SK-N-SH treated with all-trans-retinoic acid at 6 μM for 48 hours (cell line): ENCODE measurements around the gene FGFRL1.
A peak's percentile ranks its signal among the peaks of the same experiment; 100 is the strongest.

Experiments
- ATAC-seq: fragments of 200-7000 bp; cut with Tn5 transposase; 3 replicates; pipeline ENCODE4 v1.9.1; 2020; ENCODE audit warnings: mild to moderate bottlenecking, moderate library complexity
- ARNTL ChIP-seq: fragments of 450-650 bp; formaldehyde crosslinking; IDR thresholded peaks from 2 replicates; pipeline ENCODE4 v1.5.0; 2020; ENCODE audit warnings: low read depth, mild to moderate bottlenecking, moderate library complexity, borderline replicate concordance
- ESRRG ChIP-seq: fragments of 250-450 bp; sonication (Bioruptor Pico); IDR thresholded peaks from 2 replicates; pipeline ENCODE4 v1.6.1; 2021; ENCODE audit warnings: mild to moderate bottlenecking
- GLIS3 ChIP-seq: fragments of 250-450 bp; sonication (Bioruptor Pico); IDR thresholded peaks from 2 replicates; pipeline ENCODE4 v1.5.0; 2020; ENCODE audit warnings: mild to moderate bottlenecking, moderate library complexity
- ISL1 ChIP-seq: fragments of 250-450 bp; sonication (Bioruptor Pico); IDR thresholded peaks from 2 replicates; pipeline ENCODE4 v2.1.2; 2022; ENCODE audit warnings: mild to moderate bottlenecking, moderate library complexity
- OSR1 ChIP-seq: fragments of 250-450 bp; sonication (Bioruptor Pico); IDR thresholded peaks from 2 replicates; pipeline ENCODE4 v1.8.0; 2022; ENCODE audit warnings: moderate library complexity, mild to moderate bottlenecking, inconsistent platforms
- RARB ChIP-seq: fragments of 250-450 bp; sonication (Bioruptor Pico); IDR thresholded peaks from 2 replicates; pipeline ENCODE4 v1.8.0; 2021; ENCODE audit warnings: mild to moderate bottlenecking, moderate library complexity
- SNAI2 ChIP-seq: fragments of 250-450 bp; sonication (Bioruptor Pico); IDR thresholded peaks from 2 replicates; pipeline ENCODE4 v1.5.0; 2020; ENCODE audit warnings: mild to moderate bottlenecking, moderate library complexity
- TCF4 ChIP-seq: fragments of 250-450 bp; sonication (Bioruptor Pico); IDR thresholded peaks from 2 replicates; pipeline ENCODE4 v1.8.0; 2021; ENCODE audit warnings: mild to moderate bottlenecking, moderate library complexity, borderline replicate concordance
- TOX ChIP-seq: fragments of 250-450 bp; sonication (Bioruptor Pico); IDR thresholded peaks from 2 replicates; pipeline ENCODE4 v1.8.0; 2021; ENCODE audit warnings: mild to moderate bottlenecking, moderate library complexity, borderline replicate concordance
- ZC3H10 ChIP-seq: fragments of 250-450 bp; sonication (Bioruptor Pico); IDR thresholded peaks from 2 replicates; pipeline ENCODE4 v1.5.1; 2021; ENCODE audit warnings: mild to moderate bottlenecking, moderate library complexity
- ZFP30 ChIP-seq: fragments of 450-650 bp; formaldehyde crosslinking; IDR thresholded peaks from 2 replicates; pipeline ENCODE4 v1.5.0; 2022; ENCODE audit warnings: mild to moderate bottlenecking, moderate library complexity
- ZNF565 ChIP-seq: fragments of 450-650 bp; formaldehyde crosslinking; conservative IDR thresholded peaks from 2 replicates; pipeline ENCODE4 v1.5.0; 2020; ENCODE audit warnings: low read depth, mild to moderate bottlenecking, moderate library complexity
- ZNF8 ChIP-seq: fragments of 450-650 bp; formaldehyde crosslinking; IDR thresholded peaks from 2 replicates; pipeline ENCODE4 v1.5.0; 2020; ENCODE audit warnings: mild to moderate bottlenecking, moderate library complexity
- TF ChIP-seq, protein P1 (sequence below): fragments of 250-450 bp; sonication (Bioruptor Pico); IDR thresholded peaks from 2 replicates; pipeline ENCODE4 v1.5.1; 2021; ENCODE audit warnings: mild to moderate bottlenecking, moderate library complexity
- TF ChIP-seq, protein P2 (sequence below): fragments of 250-450 bp; sonication (Bioruptor Pico); IDR thresholded peaks from 2 replicates; pipeline ENCODE4 v1.5.1; 2020; ENCODE audit warnings: low read depth, mild to moderate bottlenecking, moderate library complexity
- TF ChIP-seq, protein P3 (sequence below): fragments of 250-450 bp; sonication (Bioruptor Pico); IDR thresholded peaks from 2 replicates; pipeline ENCODE4 v1.8.0; 2021; ENCODE audit warnings: low read depth, mild to moderate bottlenecking, moderate library complexity, borderline replicate concordance
- TF ChIP-seq, protein P4 (sequence below): fragments of 250-450 bp; sonication (Bioruptor Pico); IDR thresholded peaks from 2 replicates; pipeline ENCODE4 v1.8.0; 2020; ENCODE audit warnings: mild to moderate bottlenecking, moderate library complexity, borderline replicate concordance
- TF ChIP-seq, protein P5 (sequence below): fragments of 250-450 bp; sonication (Bioruptor Pico); IDR thresholded peaks from 2 replicates; pipeline ENCODE4 v1.5.0; 2020; ENCODE audit warnings: mild to moderate bottlenecking, moderate library complexity

FGFRL1 gene

DNA sequence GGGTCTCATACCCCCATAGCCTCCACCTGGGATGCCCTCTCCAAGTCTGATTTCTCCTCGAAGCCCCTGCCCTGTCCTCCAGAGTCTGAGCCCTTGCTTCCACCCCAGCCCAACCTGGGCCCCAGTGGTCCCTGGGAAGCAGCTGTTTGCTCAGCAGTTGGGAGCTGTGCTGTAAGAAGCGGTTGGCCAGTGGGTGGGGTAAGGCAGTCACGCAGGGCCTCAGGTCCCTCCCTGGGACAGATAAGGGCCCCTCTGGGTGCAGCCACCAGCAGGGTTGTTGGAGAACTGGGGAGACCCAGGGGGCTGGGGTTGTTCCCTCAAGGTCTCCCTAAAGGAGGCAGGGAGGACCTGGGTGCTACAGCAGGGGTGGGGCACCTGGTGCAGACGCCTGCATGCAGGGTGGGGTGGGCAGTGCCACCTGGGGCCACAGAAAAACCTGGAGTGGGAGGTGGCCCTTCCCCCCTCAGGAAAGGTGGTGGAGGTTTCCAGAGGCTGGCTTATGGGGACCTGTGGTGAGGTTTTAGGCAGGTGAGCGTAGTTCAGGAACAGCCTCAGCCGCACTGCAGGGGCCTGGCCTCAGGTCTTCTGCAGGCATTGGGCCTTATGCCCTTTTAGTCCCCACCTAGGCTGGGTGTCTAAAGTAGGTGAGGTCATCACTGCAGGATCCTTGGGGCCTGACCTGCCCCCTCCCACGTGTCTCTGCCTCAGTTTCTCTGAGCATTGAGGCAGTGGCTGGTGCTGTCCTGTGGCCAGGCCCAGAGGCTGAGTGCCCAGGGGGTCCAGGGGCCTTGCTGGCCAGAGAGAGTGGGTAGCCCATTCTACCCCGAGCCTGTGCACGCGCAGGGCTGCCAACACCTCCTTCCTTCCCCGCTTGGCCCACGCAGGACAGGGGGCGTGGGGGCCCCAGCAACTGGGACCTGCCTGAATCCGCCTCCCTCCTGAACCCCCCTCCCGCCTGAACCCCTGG, 15.1 kb upstream of the FGFRL1 start:
- no peak for TF ChIP-seq ARNTL (CRISPR knock-in tag)
- TF ChIP-seq SNAI2 (CRISPR knock-in tag): no peak
- TF ChIP-seq ZNF8 (CRISPR knock-in tag): no peak
- TF ChIP-seq TOX: no peak
- TF ChIP-seq, protein P1, sequence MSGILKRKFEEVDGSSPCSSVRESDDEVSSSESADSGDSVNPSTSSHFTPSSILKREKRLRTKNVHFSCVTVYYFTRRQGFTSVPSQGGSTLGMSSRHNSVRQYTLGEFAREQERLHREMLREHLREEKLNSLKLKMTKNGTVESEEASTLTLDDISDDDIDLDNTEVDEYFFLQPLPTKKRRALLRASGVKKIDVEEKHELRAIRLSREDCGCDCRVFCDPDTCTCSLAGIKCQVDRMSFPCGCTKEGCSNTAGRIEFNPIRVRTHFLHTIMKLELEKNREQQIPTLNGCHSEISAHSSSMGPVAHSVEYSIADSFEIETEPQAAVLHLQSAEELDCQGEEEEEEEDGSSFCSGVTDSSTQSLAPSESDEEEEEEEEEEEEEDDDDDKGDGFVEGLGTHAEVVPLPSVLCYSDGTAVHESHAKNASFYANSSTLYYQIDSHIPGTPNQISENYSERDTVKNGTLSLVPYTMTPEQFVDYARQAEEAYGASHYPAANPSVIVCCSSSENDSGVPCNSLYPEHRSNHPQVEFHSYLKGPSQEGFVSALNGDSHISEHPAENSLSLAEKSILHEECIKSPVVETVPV: no peak
- TF ChIP-seq, protein P2, sequence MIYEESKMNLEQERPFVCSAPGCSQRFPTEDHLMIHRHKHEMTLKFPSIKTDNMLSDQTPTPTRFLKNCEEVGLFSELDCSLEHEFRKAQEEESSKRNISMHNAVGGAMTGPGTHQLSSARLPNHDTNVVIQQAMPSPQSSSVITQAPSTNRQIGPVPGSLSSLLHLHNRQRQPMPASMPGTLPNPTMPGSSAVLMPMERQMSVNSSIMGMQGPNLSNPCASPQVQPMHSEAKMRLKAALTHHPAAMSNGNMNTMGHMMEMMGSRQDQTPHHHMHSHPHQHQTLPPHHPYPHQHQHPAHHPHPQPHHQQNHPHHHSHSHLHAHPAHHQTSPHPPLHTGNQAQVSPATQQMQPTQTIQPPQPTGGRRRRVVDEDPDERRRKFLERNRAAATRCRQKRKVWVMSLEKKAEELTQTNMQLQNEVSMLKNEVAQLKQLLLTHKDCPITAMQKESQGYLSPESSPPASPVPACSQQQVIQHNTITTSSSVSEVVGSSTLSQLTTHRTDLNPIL: no peak
- no peak for TF ChIP-seq GLIS3 (CRISPR knock-in tag)
- TF ChIP-seq ZC3H10 (CRISPR knock-in tag): no peak
- no peak for TF ChIP-seq ZFP30 (CRISPR knock-in tag)
- TF ChIP-seq, all 23 proteins: peak for 0
- no peak for ATAC-seq

DNA sequence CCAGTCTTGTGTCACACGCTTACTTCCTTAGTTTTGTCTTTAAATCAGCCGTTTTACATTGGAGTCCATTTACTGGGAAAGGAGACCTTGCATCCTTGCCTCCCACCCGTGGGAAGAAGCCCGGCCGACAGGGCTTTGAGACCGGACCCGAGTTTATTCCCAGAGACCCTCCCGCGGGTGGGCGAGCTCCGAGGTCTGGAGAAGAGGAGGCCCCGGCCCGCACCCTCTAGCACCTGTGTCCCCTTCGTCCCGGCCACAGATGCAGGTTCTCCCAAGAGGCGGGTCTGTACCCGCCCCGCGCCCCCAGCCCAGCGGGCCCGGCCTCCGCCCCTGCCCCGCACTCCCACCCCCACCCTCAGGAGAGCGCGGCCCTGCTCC, 14.4 kb upstream of the FGFRL1 start:
- ATAC-seq: no peak
- TF ChIP-seq ARNTL (CRISPR knock-in tag) (no peak), ZC3H10 (CRISPR knock-in tag) (no peak), TOX (no peak), RARB (no peak), ZNF8 (CRISPR knock-in tag) (no peak)
- TF ChIP-seq, protein P3, sequence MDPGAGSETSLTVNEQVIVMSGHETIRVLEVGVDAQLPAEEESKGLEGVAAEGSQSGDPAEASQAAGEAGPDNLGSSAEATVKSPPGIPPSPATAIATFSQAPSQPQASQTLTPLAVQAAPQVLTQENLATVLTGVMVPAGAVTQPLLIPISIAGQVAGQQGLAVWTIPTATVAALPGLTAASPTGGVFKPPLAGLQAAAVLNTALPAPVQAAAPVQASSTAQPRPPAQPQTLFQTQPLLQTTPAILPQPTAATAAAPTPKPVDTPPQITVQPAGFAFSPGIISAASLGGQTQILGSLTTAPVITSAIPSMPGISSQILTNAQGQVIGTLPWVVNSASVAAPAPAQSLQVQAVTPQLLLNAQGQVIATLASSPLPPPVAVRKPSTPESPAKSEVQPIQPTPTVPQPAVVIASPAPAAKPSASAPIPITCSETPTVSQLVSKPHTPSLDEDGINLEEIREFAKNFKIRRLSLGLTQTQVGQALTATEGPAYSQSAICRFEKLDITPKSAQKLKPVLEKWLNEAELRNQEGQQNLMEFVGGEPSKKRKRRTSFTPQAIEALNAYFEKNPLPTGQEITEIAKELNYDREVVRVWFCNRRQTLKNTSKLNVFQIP (CRISPR knock-in tag): no peak
- TF ChIP-seq, all 23 proteins: peak for 0

DNA sequence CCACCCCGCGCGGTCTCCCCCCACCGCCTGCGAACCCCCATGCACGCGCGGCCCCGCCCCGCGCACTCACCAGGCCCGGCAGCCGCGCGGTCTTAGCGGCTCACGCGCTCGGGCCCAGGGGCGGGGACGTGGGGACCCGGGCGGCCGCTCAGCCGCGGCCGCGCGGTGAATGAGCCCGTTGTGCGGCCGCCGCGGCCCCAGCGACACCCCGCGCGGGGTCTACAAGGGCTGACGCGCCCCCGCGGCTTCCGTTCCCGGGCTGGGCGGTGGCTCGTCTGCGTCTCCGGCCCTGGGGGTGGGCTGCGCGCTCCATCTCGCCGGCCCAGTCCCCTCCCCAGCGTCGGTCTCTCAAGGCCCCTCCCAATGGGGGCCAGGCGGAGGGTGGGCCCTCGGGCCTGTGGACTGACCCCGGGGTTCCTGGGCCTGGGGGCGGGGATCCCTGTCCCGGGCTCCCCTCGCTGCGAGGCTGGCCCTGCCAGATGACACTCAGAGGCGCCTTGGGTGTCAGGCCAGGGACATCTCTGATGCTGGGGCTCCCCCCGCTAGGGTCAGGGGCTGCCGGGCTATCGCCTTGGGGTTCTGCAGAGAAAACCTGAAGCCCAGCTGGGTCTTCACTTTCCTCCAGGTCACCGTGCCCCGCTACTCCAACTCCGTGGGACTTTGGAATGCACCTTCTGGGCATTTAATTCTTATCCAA, 13.9 kb upstream of the FGFRL1 start:
- peak; percentile 21; the same call in 2 of the 3 replicates for ATAC-seq
- no peak for TF ChIP-seq ISL1

DNA sequence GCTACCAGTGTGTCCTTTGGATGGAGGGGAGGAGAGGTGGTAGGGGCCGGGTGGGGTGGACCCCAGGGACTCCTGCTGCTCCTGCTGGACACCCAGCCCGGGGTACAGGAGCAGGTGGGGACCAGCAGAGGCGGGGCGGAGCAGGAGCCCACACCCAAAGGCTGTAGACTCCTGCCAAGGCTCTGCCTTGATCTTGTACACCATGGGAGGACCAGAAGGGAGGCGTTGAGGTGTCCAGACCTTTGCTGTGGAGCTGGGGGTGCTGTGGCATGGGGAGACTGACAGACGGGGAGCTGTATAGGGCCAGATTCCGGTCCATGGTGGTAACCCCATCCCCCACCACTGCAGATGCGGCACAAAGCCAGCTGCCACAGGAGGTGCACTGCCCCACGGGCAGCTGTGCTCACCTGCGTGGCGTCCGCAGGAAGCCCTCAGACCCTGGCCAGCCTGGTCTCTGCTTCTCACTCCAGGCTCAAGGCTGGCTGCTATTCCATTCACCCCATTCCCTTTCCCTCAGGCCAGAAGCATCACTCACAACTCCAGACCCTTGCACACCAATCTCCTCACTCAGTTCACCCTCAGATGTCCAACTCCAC, 13.2 kb upstream of the FGFRL1 start:
- TF ChIP-seq ZNF565 (CRISPR knock-in tag) (no peak), ESRRG (CRISPR knock-in tag) (no peak), OSR1 (CRISPR knock-in tag) (no peak), TCF4 (no peak)
- TF ChIP-seq, protein P4, sequence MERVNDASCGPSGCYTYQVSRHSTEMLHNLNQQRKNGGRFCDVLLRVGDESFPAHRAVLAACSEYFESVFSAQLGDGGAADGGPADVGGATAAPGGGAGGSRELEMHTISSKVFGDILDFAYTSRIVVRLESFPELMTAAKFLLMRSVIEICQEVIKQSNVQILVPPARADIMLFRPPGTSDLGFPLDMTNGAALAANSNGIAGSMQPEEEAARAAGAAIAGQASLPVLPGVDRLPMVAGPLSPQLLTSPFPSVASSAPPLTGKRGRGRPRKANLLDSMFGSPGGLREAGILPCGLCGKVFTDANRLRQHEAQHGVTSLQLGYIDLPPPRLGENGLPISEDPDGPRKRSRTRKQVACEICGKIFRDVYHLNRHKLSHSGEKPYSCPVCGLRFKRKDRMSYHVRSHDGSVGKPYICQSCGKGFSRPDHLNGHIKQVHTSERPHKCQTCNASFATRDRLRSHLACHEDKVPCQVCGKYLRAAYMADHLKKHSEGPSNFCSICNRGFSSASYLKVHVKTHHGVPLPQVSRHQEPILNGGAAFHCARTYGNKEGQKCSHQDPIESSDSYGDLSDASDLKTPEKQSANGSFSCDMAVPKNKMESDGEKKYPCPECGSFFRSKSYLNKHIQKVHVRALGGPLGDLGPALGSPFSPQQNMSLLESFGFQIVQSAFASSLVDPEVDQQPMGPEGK (CRISPR knock-in tag): no peak
- TF ChIP-seq, protein P5, sequence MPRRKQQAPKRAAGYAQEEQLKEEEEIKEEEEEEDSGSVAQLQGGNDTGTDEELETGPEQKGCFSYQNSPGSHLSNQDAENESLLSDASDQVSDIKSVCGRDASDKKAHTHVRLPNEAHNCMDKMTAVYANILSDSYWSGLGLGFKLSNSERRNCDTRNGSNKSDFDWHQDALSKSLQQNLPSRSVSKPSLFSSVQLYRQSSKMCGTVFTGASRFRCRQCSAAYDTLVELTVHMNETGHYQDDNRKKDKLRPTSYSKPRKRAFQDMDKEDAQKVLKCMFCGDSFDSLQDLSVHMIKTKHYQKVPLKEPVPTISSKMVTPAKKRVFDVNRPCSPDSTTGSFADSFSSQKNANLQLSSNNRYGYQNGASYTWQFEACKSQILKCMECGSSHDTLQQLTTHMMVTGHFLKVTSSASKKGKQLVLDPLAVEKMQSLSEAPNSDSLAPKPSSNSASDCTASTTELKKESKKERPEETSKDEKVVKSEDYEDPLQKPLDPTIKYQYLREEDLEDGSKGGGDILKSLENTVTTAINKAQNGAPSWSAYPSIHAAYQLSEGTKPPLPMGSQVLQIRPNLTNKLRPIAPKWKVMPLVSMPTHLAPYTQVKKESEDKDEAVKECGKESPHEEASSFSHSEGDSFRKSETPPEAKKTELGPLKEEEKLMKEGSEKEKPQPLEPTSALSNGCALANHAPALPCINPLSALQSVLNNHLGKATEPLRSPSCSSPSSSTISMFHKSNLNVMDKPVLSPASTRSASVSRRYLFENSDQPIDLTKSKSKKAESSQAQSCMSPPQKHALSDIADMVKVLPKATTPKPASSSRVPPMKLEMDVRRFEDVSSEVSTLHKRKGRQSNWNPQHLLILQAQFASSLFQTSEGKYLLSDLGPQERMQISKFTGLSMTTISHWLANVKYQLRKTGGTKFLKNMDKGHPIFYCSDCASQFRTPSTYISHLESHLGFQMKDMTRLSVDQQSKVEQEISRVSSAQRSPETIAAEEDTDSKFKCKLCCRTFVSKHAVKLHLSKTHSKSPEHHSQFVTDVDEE (CRISPR knock-in tag): no peak
- TF ChIP-seq, protein P3 (CRISPR knock-in tag): no peak
- no peak for ATAC-seq

DNA sequence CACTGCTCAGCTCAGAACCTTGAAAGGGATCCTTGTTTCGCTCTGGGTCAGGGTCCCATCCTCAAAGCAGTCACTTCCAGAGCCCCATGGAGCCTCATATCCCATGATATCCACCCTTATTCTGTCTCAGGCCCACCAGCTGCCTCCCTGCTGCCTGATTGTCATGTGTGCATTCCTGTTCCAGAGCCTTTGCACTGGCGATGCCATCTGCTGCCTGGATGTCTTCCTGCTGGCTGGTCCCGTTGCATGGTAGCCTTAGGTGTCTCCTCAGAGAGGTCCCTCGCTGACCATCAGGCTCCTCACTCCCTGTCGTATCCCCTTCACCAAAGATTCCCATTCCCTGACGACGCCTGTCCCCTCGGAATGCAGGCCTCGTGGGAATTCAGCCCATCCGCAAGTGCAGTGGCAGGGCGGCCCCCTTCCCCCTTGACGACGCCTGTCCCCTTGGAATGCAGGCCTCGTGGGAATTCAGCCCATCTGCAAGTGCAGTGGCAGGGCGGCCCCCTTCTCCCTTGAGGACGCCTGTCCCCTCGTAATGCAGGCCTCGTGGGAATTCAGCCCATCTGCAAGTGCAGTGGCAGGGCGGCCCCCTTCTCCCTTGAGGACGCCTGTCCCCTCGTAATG, 12.1 kb upstream of the FGFRL1 start:
- peak; percentile 13; the same call in 2 of the 3 replicates for ATAC-seq
